OCI-LY7 (cell line): Measurements from ENCODE around the gene MIGA1. TPM values are rescaled to one million over a fixed set of nuclear protein-coding genes. Genes with fewer than 3 reads are reported as not detected.

Source experiments
- BruUV-seq: library from RNA; stranded (reverse); fragments of 400-500 nt; replicated peaks from 2 replicates; lab custom pipeline; 2021; lab: Mats Ljungman, UMichigan
- CTCF ChIA-PET: fragments of 300-600 bp; sonication (Branson Sonifier 250); formaldehyde crosslinking; loops from one replicate; lab custom pipeline; 2022; ENCODE audit warnings: antibody characterized with exemption; ENCODE audit not compliant: unreplicated experiment; lab: Charles Lee
- POLR2A ChIA-PET: fragments of 300-600 bp; sonication (Branson Sonifier 250); formaldehyde crosslinking; loops from one replicate; lab custom pipeline; 2022; ENCODE audit warnings: antibody characterized with exemption; lab: Charles Lee
- DNase-seq: peaks from one replicate; pipeline ENCODE4 v3.0.0-alpha.2; 2015; ENCODE audit warnings: low spot score
- H2AFZ ChIP-seq: fragments of 200-600 bp; sonication (generic), shearing (Covaris generic); 2 replicates; pipeline ENCODE4 v1.6.1; 2014; ENCODE audit warnings: mild to moderate bottlenecking, antibody characterized with exemption, low read length, moderate library complexity
- H3K27ac ChIP-seq: fragments of 200-600 bp; sonication (generic); 2 replicates; pipeline ENCODE4 v1.5.1; 2014; ENCODE audit warnings: mixed run types, low read depth, mild to moderate bottlenecking, moderate library complexity, low read length, inconsistent platforms; ENCODE audit not compliant: poor library complexity, severe bottlenecking
- H3K36me3 ChIP-seq: fragments of 200-600 bp; sonication (generic); 2 replicates; pipeline ENCODE4 v1.6.1; 2014; ENCODE audit warnings: mild to moderate bottlenecking, antibody characterized with exemption, low read length, moderate library complexity, mixed read lengths; ENCODE audit not compliant: insufficient read depth
- H3K4me1 ChIP-seq: fragments of 200-600 bp; sonication (generic); 2 replicates; pipeline ENCODE4 v1.5.1; 2014; ENCODE audit warnings: mild to moderate bottlenecking, low read length; ENCODE audit not compliant: insufficient read depth, poor library complexity, severe bottlenecking
- H3K4me2 ChIP-seq: fragments of 200-600 bp; sonication (generic); 2 replicates; pipeline ENCODE4 v1.6.1; 2014; ENCODE audit warnings: mild to moderate bottlenecking, low read length
- H3K4me3 ChIP-seq: fragments of 200-600 bp; sonication (generic); 2 replicates; pipeline ENCODE4 v1.5.1; 2014; ENCODE audit warnings: mild to moderate bottlenecking, low read depth, low read length; ENCODE audit not compliant: poor library complexity, severe bottlenecking
- H3K79me2 ChIP-seq: fragments of 200-600 bp; sonication (generic); 2 replicates; pipeline ENCODE4 v1.6.1; 2016; ENCODE audit warnings: low read depth, mild to moderate bottlenecking, low read length, moderate library complexity, mixed read lengths; ENCODE audit not compliant: insufficient read depth
- H3K9me2 ChIP-seq: fragments of 200-600 bp; sonication (generic); 2 replicates; pipeline ENCODE4 v1.6.1; 2016; ENCODE audit warnings: mild to moderate bottlenecking, low read length, mixed read lengths; ENCODE audit not compliant: insufficient read depth
- H3K9me3 ChIP-seq: fragments of 200-600 bp; sonication (generic); 2 replicates; pipeline ENCODE4 v1.6.1; 2014; ENCODE audit warnings: mild to moderate bottlenecking, mixed run types, low read length, mixed read lengths
- H4K20me1 ChIP-seq: fragments of 200-600 bp; sonication (generic); 2 replicates; pipeline ENCODE4 v1.6.1; 2014; ENCODE audit warnings: mild to moderate bottlenecking, antibody characterized with exemption, low read length, moderate library complexity, mixed read lengths; ENCODE audit not compliant: insufficient read depth
- CTCF ChIP-seq: fragments of 200-600 bp; sonication (generic); conservative IDR thresholded peaks from 2 replicates; pipeline ENCODE4 v1.5.1; 2014; ENCODE audit warnings: mild to moderate bottlenecking, antibody characterized with exemption, low read length, moderate library complexity, mixed read lengths
- EZH2phosphoT487 ChIP-seq: fragments of 200-600 bp; sonication (generic); IDR thresholded peaks from 2 replicates; pipeline ENCODE4 v1.6.1; 2018; ENCODE audit warnings: low read depth, borderline replicate concordance, mild to moderate bottlenecking, mixed run types, antibody characterized with exemption, low read length, moderate library complexity, mixed read lengths
- intact Hi-C: fragments of 100-400 bp; cut with micrococcal nuclease; formaldehyde crosslinking; loops from one replicate; pipeline ENCODE4 v1.10.0; 2022; ENCODE audit not compliant: unreplicated experiment
- total RNA-seq, 2 experiments: library from RNA; depleted of rRNA in 1 of 2; stranded (reverse); fragments of >200 nt in 1 of 2; shearing (Covaris generic) in 1 of 2; gene quantifications; 2 replicates each; pipeline ENCODE4 v1.2.3, GENCODE V29; 2014 to 2022

The MIGA1 gene
- total RNA-seq, 2 experiments from 2014 or later, result 5.1 to 8.4 TPM

GRCh38 chr1:77900687-77901293, 121.3 kb downstream of the MIGA1 start:
- ChIA-PET CTCF (no interaction called here), POLR2A (interaction anchor here (0.5 to 1.2 kb wide), 3 partner anchors 55 to 80 kb away, joined by 3 to 5 read pairs (median 3); no protein-coding TSS in a partner anchor)
- Histone ChIP-seq H3K4me3 (no peak overlapping the region), H3K4me1 (no peaks in the 10 kb centered on the region), H3K9me2 (no peaks in the 10 kb centered on the region), H3K27ac (no peak overlapping the region), H3K4me2 (no peak overlapping the region), H3K36me3 (no peaks in the 10 kb centered on the region), H3K79me2 (no peaks in the 10 kb centered on the region), H2AFZ (no peak overlapping the region), H3K9me3 (no peaks in the 10 kb centered on the region), H4K20me1 (no peaks in the 10 kb centered on the region)
- intact Hi-C loops, result loop anchor here (1.0 to 10.0 kb wide), 7 partner anchors 75 to 748 kb away; partner anchors contain the start of gene ZZZ3
- peak; percentile 61 for DNase-seq
- TF ChIP-seq EZH2phosphoT487 (no peak), CTCF (peak; percentile 96)
- BruUV-seq, result no TSS peak

GRCh38 chr1:77905603-77906002, 126.2 kb downstream of the MIGA1 start:
- ChIA-PET CTCF (no interaction called here), POLR2A (interaction anchor here (0.6 to 1.2 kb wide), 4 partner anchors 28 to 1061 kb away, joined by 3 read pairs; no protein-coding TSS in a partner anchor)
- H3K9me3 ChIP-seq, result no peaks in the 10 kb centered on the region
- H2AFZ ChIP-seq, result no peak overlapping the region
- no peak for DNase-seq
- intact Hi-C loops, result loop anchor here (10.0 kb wide), 2 partner anchors 191 to 361 kb away; no protein-coding TSS in a partner anchor
- H3K4me2 ChIP-seq, result no peak overlapping the region
- no peaks in the 10 kb centered on the region for H3K9me2 ChIP-seq
- no peaks in the 10 kb centered on the region for H3K79me2 ChIP-seq
- no peaks in the 10 kb centered on the region for H4K20me1 ChIP-seq
- no peak overlapping the region for H3K4me3 ChIP-seq
- H3K27ac ChIP-seq, result no peak overlapping the region
- H3K36me3 ChIP-seq, result no peaks in the 10 kb centered on the region
- no peak for TF ChIP-seq CTCF
- TF ChIP-seq EZH2phosphoT487, result no peak
- no peaks in the 10 kb centered on the region for H3K4me1 ChIP-seq
- BruUV-seq, result no TSS peak

GRCh38 chr1:77906019-77906545, 126.6 kb downstream of the MIGA1 start:
- H3K4me3 ChIP-seq, result no peak overlapping the region
- H4K20me1 ChIP-seq, result no peaks in the 10 kb centered on the region
- intact Hi-C loops, result loop anchor here (10.0 kb wide), 2 partner anchors 191 to 361 kb away; no protein-coding TSS in a partner anchor
- no peak overlapping the region for H3K27ac ChIP-seq
- no peaks in the 10 kb centered on the region for H3K9me2 ChIP-seq
- H2AFZ ChIP-seq, result no peak overlapping the region
- H3K79me2 ChIP-seq, result no peaks in the 10 kb centered on the region
- no peaks in the 10 kb centered on the region for H3K4me1 ChIP-seq
- H3K36me3 ChIP-seq, result no peaks in the 10 kb centered on the region
- ChIA-PET CTCF (no interaction called here), POLR2A (interaction anchor here (0.6 to 1.2 kb wide), 3 partner anchors 29 to 1061 kb away, joined by 3 read pairs; no protein-coding TSS in a partner anchor)
- H3K4me2 ChIP-seq, result no peak overlapping the region
- no TSS peak for BruUV-seq
- H3K9me3 ChIP-seq, result no peaks in the 10 kb centered on the region
- DNase-seq, result no peak
- TF ChIP-seq EZH2phosphoT487 (no peak), CTCF (no peak)
